Keratinocyte (primary cell): Measurements from ENCODE around the gene FIBIN. TPM values are rescaled to one million over a fixed set of nuclear protein-coding genes. Genes with fewer than 3 reads are reported as not detected.

Source experiments
- DNase-seq: peaks from one replicate; pipeline ENCODE4 v3.0.0-alpha.2; 2011; ENCODE audit warnings: low read depth, missing footprints, low spot score
- FAIRE-seq: peaks from 2 replicates; lab custom pipeline; 2011; peaks lifted over from hg19 to GRCh38; lab: Jason Lieb, UNC
- H2AFZ ChIP-seq: 2 replicates; pipeline ENCODE4 v1.6.0; 2012; ENCODE audit warnings: low read length, control low read depth, inconsistent platforms; ENCODE audit not compliant: control insufficient read depth
- H3K27ac ChIP-seq: 2 replicates; pipeline ENCODE4 v1.5.1; 2011; ENCODE audit warnings: low read length; ENCODE audit not compliant: control insufficient read depth, insufficient read depth
- H3K27me3 ChIP-seq: 3 replicates; pipeline ENCODE4 v1.6.0; 2011; ENCODE audit warnings: low read length; ENCODE audit not compliant: control insufficient read depth, insufficient read depth; ENCODE audit errors: extremely low read depth
- H3K36me3 ChIP-seq, 2 experiments: 2 replicates in 1 of 2; 3 replicates in 1 of 2; pipeline ENCODE4 v1.5.1; 2011; ENCODE audit warnings: low read length in 2 of 2, mild to moderate bottlenecking in 1 of 2; ENCODE audit not compliant: control insufficient read depth in 2 of 2, insufficient read depth in 2 of 2; ENCODE audit errors: extremely low read depth in 1 of 2
- H3K4me1 ChIP-seq: 3 replicates; pipeline ENCODE4 v1.5.1; 2011; ENCODE audit warnings: low read length; ENCODE audit not compliant: control insufficient read depth, insufficient read depth; ENCODE audit errors: extremely low read depth
- H3K4me2 ChIP-seq: 3 replicates; pipeline ENCODE4 v1.6.0; 2011; ENCODE audit warnings: low read depth, low read length; ENCODE audit not compliant: control insufficient read depth, insufficient read depth; ENCODE audit errors: extremely low read depth
- H3K4me3 ChIP-seq, 3 experiments: fragments of 200-600 bp in 1 of 3; sonication (generic) in 1 of 3; 2 replicates in 2 of 3; 3 replicates in 1 of 3; pipeline ENCODE4 v1.5.1; 2011 to 2016; ENCODE audit warnings: low read length in 3 of 3, mild to moderate bottlenecking in 3 of 3, control low read depth in 2 of 3, inconsistent platforms in 1 of 3, low read depth in 1 of 3, mixed read lengths in 1 of 3, mixed run types in 1 of 3, moderate library complexity in 1 of 3; ENCODE audit not compliant: control insufficient read depth in 2 of 3, insufficient read depth in 2 of 3; ENCODE audit errors: extremely low read depth in 1 of 3
- H3K79me2 ChIP-seq: 2 replicates; pipeline ENCODE4 v1.6.0; 2012; ENCODE audit warnings: low read length; ENCODE audit not compliant: control insufficient read depth, insufficient read depth
- H3K9ac ChIP-seq: 3 replicates; pipeline ENCODE4 v1.6.0; 2011; ENCODE audit warnings: low read length; ENCODE audit not compliant: control insufficient read depth, insufficient read depth; ENCODE audit errors: extremely low read depth
- H3K9me1 ChIP-seq: 3 replicates; pipeline ENCODE4 v1.6.0; 2011; ENCODE audit warnings: low read length; ENCODE audit not compliant: control insufficient read depth, insufficient read depth; ENCODE audit errors: extremely low read depth
- H3K9me3 ChIP-seq: 2 replicates; pipeline ENCODE4 v1.5.1; 2012; ENCODE audit warnings: low read depth, low read length; ENCODE audit not compliant: control insufficient read depth
- H4K20me1 ChIP-seq: 3 replicates; pipeline ENCODE4 v1.6.0; 2011; ENCODE audit warnings: low read length; ENCODE audit not compliant: control insufficient read depth, insufficient read depth; ENCODE audit errors: extremely low read depth
- EZH2 ChIP-seq: IDR thresholded peaks from one replicate; pipeline ENCODE4 v1.6.1; 2012; ENCODE audit warnings: inconsistent platforms, mild to moderate bottlenecking, low read length, moderate library complexity
- dilution Hi-C: fragments of 300-500 bp; cut with MboI; formaldehyde crosslinking; loops from one replicate; pipeline ENCODE4 v1.7.0; 2020; ENCODE audit warnings: low sequenced_read_pairs; ENCODE audit not compliant: extremely low pct_ligation_motif_present
- polyA plus RNA-seq, 5 experiments: library from polyadenylated mRNA; depleted of rRNA in 3 of 5; stranded (reverse) in 3 of 5; stranded (forward) in 1 of 5; unstranded in 1 of 5; fragments of >200 nt; gene quantifications; 1 replicate in 1 of 5; 2 replicates in 3 of 5; 3 replicates in 1 of 5; pipeline versions ENCODE4 v1.2.1 to v1.2.3, GENCODE V29; 2011 to 2012; ENCODE audit warnings: missing spikeins in 2 of 5, low read depth in 1 of 5, low replicate concordance in 1 of 5
- TF ChIP-seq, protein P1 (sequence below), 3 experiments: IDR thresholded peaks in 1 of 3; conservative IDR thresholded peaks in 1 of 3; optimal IDR thresholded peaks in 1 of 3; 2 replicates in 2 of 3; 3 replicates in 1 of 3; pipeline versions ENCODE3 to v1.5.1; 2011; ENCODE audit warnings: low read length in 3 of 3, mild to moderate bottlenecking in 3 of 3, moderate library complexity in 2 of 3, control low read depth in 1 of 3, inconsistent platforms in 1 of 3; ENCODE audit not compliant: insufficient read depth in 2 of 3; ENCODE audit errors: extremely low read depth in 1 of 3

Gene FIBIN
- polyA plus RNA-seq, 1 donor (not counting 4 experiments of a cell fraction or from before 2014, with no cell fraction given) = 0.30 TPM

DNA sequence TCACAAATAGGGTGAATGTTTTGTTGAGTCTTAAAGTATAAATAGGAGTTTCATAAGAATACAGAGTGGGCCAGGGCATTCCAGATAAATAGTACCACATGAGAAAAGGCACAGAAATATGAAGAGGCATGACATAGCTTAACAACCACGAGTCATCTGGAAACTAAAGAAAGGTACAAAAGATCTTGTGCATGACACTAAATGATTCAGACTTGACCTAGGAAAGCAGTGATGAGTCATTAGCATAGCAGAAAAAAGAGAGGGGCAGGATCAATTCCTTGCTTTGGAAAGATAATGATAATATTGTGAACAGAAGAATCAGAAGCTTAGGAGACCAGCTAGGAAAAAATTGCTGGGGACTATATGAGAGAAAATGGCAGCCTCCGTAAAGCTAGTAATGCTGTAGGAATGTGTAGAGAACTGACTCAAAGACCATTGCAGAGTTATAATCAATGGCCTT is 47.6 kb upstream of the FIBIN start:
- no peak overlapping the region for H3K27ac ChIP-seq

DNA sequence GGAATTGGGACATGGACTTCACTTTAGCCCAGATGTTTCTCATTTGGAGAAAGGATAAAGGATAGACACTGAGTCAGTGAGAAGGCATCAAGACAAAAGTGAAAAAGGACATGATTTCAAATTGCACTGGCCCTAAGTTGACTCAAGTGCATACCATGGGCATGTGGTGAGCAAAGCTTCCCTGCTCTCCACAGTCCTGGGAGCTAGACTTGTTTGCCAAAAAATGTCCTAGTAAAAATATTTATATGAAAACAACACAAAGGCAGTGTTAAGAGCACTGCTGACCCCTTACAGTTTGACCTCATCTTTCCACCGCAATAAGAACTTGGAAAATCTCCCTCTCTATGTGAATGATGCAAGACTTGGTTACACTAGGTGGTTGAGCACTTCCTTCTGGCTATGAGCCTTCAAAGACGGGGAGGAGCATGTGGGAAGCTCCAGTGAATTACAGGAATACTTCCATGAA is 46.5 kb upstream of the FIBIN start:
- Histone ChIP-seq H3K9ac (no peak overlapping the region), H3K36me3 (no peaks in the 10 kb centered on the region), H3K27me3 (no peaks in the 10 kb centered on the region), H4K20me1 (no peaks in the 10 kb centered on the region), H2AFZ (no peak overlapping the region), H3K9me3 (no peaks in the 10 kb centered on the region), H3K4me1 (peaks cover 3% of the 10 kb centered on the region), H3K4me3 (no peak overlapping the region), H3K27ac (no peak overlapping the region), H3K9me1 (no peaks in the 10 kb centered on the region), H3K79me2 (no peaks in the 10 kb centered on the region), H3K4me2 (no peak overlapping the region)
- FAIRE-seq (no peak), DNase-seq (no peak)
- dilution Hi-C loops = no loop called here
- TF ChIP-seq EZH2 = no peak
- TF ChIP-seq, protein P1, sequence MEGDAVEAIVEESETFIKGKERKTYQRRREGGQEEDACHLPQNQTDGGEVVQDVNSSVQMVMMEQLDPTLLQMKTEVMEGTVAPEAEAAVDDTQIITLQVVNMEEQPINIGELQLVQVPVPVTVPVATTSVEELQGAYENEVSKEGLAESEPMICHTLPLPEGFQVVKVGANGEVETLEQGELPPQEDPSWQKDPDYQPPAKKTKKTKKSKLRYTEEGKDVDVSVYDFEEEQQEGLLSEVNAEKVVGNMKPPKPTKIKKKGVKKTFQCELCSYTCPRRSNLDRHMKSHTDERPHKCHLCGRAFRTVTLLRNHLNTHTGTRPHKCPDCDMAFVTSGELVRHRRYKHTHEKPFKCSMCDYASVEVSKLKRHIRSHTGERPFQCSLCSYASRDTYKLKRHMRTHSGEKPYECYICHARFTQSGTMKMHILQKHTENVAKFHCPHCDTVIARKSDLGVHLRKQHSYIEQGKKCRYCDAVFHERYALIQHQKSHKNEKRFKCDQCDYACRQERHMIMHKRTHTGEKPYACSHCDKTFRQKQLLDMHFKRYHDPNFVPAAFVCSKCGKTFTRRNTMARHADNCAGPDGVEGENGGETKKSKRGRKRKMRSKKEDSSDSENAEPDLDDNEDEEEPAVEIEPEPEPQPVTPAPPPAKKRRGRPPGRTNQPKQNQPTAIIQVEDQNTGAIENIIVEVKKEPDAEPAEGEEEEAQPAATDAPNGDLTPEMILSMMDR (optimal IDR thresholded peaks at IDR 0.05 in 1 of 3, IDR thresholded peaks at IDR 0.05 in 1 of 3, conservative IDR thresholded peaks at IDR 0.05 in 1 of 3; ENCODE audit: extremely low read depth in 1 of 3, insufficient read depth in 2 of 3, low read length in 3 of 3) = no peak

More for the DNA sequence above, 47.6 kb upstream of the FIBIN start:
- Histone ChIP-seq H2AFZ (no peak overlapping the region), H3K4me2 (no peak overlapping the region), H3K4me1 (peaks cover 3% of the 10 kb centered on the region), H3K36me3 (no peaks in the 10 kb centered on the region), H3K9me1 (no peaks in the 10 kb centered on the region), H3K79me2 (no peaks in the 10 kb centered on the region), H3K27me3 (no peaks in the 10 kb centered on the region), H3K4me3 (no peak overlapping the region), H3K9me3 (no peaks in the 10 kb centered on the region), H3K9ac (no peak overlapping the region), H4K20me1 (no peaks in the 10 kb centered on the region)
- TF ChIP-seq, protein P1 (optimal IDR thresholded peaks at IDR 0.05 in 1 of 3, IDR thresholded peaks at IDR 0.05 in 1 of 3, conservative IDR thresholded peaks at IDR 0.05 in 1 of 3; ENCODE audit: extremely low read depth in 1 of 3, insufficient read depth in 2 of 3, low read length in 3 of 3) = no peak
- no peak for TF ChIP-seq EZH2
- FAIRE-seq = no peak
- dilution Hi-C loops = no loop called here
- DNase-seq = no peak
